CD4-positive, alpha-beta T cell treated with Interleukin-15 for 1 hour (primary cell): Measurements from ENCODE around the gene SMARCD2.
"Not testable (repeated sequence)": the region's sequence is repeated elsewhere in the genome, so short reads cannot be mapped to it uniquely, and the experiment has no call there.

Experiments used
- DNase-seq: peaks from one replicate; pipeline ENCODE4 v3.0.0-alpha.2; 2020

Gene SMARCD2

GRCh38 chr17:63798572-63799106, 43.8 kb downstream of the SMARCD2 start:
- no peak for DNase-seq

GRCh38 chr17:63796375-63796774, 46.1 kb downstream of the SMARCD2 start:
- DNase-seq = not testable (repeated sequence)

- DNase-seq = no peak
Observed at GRCh38 chr17:63792055-63792729, 50.3 kb downstream of the SMARCD2 start.

GRCh38 chr17:63790057-63790456, 52.4 kb downstream of the SMARCD2 start:
- DNase-seq = no peak

- DNase-seq = no peak
Observed at GRCh38 chr17:63786971-63787711, 55.3 kb downstream of the SMARCD2 start.

- no peak for DNase-seq
Observed at GRCh38 chr17:63786117-63786516, 56.4 kb downstream of the SMARCD2 start.

- no peak for DNase-seq
Observed at GRCh38 chr17:63785556-63785955, 56.9 kb downstream of the SMARCD2 start.

- DNase-seq = no peak
Observed at GRCh38 chr17:63783522-63783921, 59.0 kb downstream of the SMARCD2 start.
